GM18517 (cell line): ENCODE measurements around the gene RALY.

Source experiments
- ATAC-seq: cut with Tn5 transposase; IDR thresholded peaks from one replicate; pipeline ENCODE4 v1.9.1; 2021; ENCODE audit warnings: mild to moderate bottlenecking, moderate library complexity; ENCODE audit not compliant: unreplicated experiment

The RALY gene

DNA sequence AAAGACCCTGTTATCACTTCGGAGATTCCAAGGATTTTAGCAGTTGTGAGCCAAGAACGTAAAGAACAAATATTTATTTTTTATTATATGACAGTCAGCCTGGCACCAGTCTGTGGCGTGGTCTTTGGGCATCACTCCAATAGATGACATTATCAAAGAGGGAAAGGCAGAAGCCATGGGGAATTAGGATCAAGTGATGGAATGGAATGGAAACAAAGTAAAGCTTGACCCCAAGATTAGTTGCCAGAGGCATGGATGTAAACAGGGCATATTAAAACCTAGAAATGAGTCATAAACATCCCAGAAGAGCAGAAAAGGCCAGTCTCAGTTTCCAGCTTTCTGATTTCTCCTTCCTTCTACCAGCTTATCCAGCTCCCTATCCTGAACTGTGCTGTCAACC, 106.9 kb downstream of the RALY start:
- ATAC-seq, result no peak

DNA sequence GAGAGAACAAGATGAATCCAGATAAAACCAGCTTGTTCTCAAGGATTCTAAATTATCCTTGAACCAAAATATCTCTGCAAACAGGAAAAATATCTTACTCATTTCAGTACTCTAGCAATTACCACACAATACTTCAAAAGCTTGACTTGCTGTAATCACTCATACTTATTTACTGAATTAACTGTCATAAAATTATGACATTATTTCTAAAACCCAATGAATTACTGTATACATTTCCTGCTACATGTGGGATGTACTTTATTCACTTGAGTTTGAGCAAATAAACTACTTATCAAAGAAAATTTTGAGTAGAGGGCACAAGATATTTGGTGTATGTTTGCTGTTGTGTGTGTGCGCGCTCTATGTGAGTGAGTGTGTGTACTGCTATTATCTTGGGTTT, 108.6 kb downstream of the RALY start:
- ATAC-seq, result no peak

DNA sequence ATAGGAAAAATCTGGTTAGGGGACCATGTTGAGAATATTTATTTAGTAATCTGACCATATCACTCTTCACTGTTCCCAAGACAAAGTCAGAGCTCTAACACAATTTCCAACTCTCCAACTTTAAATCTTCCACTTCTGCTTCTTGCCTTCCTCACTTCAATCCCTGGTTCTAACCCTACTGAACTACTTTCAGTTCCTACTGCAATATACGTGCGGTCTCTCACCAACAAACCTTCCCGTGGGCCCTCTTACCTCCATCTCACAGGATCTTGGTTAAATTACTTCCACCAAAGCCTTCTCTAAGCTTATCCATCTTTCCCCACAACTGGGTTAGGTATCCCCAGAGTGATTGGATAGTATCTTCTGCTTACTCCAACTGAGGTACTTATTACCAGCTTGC, 110.3 kb downstream of the RALY start:
- ATAC-seq, result no peak

DNA sequence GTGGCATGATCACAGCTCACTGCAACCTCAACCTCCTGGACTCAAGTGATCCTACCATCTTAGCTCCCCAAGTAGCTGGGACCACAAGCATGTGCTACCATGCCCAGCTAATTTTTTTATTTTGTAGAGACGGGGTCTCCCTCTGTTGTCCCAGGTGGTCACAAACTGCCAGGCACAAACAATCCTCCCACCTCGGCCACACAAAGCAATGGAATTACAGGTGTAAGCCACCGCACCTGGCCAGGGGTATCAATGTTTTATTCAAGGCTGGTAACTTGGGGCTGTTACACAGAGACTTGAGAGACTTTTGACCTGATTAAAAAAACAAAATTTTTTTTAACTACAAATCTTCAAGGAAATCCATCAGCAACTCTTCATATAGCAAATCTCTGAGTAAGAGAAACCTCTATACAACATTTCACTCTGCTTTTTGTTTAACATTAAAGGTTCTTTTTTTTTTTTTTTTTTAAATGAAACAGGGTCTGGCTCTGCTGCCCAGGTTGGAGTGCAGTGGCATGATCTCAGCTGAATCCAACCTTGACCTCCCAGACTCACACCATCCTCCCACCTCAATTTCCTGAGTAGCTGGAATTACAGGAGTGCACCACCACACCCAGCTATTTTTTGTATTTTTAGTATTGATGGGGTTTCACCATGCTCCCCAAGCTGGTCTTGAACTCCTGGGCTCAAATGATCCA, 112.4 kb downstream of the RALY start:
- no peak for ATAC-seq

DNA sequence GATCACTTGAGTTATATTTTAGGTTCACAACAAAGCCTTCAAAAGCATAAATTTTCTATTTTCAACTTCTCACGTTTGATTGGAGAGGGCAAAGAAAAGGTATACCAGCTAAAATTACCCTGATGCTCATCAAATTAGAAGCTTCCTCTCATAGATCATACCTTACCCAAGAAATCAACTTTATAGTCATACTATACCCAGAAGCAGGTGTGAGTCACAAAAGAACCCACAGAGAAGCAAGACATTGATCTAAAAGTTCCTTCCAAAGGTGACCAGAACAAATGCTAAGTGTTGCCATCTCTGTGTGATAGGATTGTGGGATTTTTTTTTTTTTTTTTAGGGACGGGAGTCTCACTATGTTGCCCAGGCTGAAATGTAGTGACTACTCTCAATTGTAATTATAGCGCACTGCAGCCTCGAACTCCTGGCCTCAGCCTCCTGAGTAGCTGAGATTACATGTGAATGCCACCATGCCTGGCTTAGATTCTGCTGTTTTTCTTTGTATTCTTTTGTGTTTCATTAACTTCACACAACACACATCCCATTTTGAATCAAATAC, 115.0 kb downstream of the RALY start:
- no peak for ATAC-seq

DNA sequence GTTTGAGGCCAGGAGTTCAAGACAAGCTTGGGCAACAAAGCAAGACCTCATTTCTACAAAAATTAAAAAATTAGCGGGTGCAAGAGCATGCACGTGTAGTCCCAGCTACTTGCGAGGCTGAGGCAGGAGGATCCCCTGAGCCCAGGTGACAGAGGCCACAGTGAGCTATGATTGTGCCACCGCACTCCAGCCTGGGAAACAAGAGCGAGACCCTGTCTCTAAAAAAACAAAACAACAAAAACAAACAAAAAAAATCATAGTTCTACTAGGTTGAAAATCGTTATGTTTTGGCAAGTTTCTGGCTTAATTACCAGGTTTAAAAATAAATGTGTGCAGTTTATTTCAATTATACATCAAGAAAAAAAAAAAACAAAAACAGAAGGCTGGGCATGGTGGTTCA, 115.7 kb downstream of the RALY start:
- ATAC-seq, result no peak

DNA sequence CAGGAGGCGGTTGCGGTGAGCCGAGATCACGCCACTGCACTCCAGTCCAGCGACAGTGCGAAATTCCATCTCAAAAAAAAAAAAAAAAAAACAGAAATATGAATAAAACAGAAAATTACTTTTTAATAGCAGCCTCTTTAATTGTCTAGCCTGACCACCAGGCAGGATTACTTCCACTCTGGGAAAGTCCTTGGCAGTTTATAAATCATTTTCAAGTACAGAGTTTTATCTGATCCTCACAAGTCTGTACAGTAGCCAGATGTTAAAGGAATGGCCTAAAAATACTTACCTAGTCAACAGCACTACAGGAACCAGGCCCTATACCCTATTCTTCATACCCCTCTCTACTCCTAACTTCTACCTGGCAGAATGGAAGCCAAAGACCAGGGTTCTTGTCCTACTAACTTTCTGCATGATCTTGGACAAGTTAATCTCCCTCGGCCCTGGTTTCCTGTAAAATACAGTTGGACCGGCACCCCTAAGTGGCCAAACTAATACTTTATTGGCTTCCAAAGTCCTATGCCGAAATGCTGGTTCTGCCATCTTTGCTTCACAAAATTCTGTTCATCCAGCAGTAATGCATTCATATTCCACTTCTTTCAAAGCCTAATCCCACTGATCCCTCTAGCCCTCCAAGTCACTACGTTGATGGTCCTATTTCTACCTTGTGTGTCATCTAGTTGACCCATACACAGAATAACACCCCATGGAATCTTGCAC, 116.5 kb downstream of the RALY start:
- ATAC-seq, result no peak

DNA sequence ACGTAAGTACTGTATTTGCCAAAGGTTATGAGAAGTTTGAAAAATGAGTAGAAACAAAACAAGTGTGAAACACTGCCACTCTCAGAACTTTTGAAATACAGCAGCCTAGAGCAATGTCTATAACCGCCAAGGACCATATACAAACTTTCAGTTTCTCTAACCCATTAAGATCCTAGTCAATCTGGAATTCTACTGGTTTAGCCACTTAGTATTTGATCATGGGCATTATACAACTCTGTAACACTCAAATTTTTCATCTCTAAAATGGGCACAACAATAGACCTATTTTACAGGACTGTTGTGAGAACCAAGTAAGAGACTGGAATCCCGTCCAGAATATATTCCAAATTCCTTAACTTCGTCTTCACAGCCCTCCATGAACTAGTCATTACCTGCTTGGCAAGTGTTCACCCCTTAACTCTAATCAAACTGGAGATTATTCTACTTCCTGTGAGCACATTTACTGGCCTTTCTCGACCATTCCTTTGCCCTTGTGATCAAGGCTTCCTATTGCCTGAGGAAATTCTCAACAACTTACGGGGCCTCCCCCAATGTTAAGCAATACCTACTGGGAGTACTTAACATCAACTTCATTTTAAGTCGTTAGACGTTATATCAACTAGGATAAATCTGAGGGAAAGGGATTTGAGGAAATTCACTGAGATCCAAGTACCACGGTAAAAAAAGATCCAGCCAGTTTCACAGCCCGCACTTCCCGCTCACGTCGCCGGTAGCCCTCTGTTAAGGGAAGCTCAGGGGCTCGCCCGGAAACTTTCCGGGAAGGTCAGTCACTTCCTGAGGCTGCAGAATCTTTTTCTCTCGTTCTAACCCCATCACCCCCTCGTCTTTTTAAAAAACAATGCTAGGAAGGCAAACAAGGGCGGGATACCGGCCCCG, 117.3 kb downstream of the RALY start:
- ATAC-seq, result no peak

DNA sequence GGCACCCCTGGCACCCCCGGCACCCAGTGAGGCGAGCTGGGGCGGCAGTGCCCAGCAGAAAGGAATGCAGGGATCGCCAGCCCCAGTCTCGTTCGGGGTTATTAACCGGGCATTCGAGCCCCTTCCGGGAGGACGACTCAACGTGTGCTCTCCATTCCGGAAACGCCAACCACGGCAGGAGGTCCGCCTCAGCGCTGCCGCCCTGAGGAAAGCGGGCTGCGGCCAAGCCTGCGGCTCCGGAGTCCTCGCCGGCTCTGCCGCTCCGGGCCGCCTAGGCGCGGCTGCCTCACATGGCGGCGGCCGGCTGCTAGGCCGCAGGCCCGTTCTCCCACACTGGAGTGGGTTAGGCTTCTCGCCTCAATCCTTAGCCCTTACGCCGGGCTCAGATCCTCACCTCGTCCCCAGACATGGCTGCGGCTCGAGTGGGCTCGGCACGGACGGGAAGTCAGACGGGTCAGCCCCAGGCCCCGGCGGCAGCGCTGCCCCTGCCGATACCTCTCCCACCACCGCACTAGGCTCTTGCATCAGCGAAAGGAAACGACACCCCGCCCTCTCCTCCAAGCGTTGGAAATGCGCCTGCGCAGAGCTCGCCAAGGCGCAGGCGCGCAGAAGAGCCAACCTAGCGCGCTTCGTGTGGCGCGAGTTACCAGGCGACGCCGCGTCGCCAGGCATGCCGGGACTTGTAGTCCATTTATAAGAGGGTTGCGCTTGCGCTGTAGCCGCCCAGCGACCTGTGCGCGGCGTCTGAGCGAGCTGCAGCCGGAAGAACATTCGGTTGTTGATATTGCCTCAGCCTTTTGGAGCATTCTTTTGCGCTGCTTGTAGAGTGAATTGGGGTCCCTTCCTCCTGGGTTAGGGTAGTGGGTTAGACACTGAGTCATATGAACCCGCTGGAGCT, 118.2 kb downstream of the RALY start, which contains the start of gene EIF2S2:
EIF2S2 (minus strand) TSS at position 542 of the 898 bp plus-strand sequence; CDS start at position 409, 133 bp downstream.
- peak; percentile 92 for ATAC-seq

DNA sequence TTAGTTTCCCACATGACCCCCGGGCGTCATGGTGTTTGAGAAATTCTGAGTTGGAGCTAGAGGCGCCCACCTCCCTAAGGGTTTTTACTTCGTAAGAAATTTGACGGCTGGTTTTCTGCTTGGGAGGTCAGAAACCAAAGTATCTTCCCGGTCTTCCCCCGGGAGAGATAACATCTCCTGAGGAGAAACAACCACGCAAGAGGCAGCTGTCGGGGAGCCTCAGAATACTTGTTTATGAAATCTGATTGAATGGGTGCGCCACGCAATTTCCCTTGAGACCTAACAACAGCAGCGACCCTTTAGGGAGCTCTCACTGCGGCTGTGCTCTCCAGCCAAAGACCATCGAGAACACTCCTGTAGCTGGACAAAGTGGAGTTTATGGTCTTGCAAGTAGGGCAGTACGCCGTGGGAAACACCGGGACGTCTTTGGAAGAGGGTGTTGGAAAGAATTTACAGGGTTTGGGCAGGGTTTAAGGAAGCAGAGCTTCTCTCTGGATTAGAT, 118.9 kb downstream of the RALY start:
- no peak for ATAC-seq

DNA sequence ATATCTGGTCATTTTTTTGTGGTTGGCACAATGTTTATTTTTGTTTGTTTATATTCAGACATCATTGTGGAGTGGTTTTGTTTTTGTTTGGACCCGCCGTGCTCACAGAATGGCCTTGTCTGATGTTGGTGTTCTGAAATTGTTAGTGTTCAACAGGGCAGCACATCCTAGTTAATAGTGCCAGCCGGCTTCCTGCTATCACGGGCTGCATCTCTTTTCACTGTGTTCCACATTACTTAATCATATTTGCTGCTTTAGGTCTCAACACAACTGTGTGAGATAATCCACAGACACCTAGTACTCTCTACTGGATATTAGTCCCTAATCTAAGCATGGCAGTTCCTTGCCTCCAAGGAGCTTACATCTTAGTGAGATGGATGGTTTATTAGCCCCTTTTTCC, 121.1 kb downstream of the RALY start:
- ATAC-seq, result no peak

DNA sequence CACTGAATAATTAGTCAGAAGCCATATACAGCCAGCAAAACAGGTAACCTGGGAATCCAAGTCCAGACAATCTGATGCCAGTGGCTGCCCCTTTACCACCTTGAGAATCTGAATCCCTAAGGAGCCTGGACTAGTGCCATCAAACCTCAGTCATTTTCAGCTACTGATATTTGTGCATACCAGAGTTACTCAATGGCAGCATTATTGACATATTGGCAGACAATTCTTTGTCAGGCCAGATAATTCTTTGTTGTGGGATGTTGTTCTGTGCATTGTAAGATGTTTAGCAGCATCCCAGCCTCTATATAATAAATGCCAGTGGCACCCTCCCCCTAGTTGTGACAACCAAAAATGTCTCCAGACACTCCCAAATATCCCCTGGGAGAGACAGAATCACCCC, 121.5 kb downstream of the RALY start:
- no peak for ATAC-seq

DNA sequence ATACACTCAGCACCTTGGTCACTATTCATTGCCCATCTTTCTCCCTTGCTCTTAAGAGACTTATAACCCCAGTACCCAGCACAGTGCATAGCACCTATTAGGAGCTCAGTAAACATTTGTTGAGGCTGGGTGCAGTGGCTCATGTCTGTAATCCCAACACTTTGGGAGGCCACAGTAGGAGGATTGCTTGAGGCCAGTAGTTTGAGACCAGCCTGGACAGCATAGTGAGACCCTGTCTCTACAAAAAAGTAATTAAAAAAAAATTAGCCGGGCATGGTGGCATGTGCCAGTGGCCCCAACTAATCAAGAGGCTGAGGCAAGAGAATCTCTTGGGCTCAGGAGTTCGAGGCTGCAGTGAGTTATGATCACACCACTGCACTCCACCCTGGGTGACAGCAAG, 126.5 kb downstream of the RALY start:
- ATAC-seq, result no peak

DNA sequence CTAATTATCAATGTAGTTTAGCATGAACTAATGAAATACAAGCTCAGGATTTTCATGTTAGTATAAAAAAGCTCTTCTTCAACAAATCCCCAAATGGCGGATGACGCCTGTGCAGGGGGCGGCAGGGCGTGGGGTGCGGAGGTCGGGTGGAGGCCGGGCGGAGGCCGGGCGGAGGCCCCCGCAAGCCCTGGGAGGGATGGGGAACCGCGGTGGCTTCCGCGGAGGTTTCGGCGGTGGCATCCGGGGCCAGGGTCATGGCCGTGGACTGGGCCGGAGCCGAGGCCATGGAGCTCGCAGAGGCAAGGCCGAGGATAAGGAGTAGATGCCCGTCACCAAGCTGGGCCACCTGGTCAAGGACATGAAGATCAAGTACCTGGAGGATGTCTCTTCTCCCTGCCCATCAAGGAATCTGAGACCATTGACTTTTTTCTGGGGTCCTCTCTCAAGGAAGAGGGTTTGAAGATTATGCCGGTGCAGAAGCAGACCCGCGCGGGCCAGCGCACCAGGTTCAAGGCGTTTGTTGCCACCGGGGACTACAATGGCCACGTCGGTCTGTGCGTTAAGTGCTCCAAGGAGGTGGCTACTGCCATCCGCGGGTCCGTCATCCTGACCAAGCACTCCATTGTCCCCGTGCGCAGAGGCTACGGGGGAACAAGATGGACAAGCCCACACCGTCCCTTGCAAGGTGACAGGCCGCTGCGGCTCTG, 128.7 kb downstream of the RALY start:
- no peak for ATAC-seq

DNA sequence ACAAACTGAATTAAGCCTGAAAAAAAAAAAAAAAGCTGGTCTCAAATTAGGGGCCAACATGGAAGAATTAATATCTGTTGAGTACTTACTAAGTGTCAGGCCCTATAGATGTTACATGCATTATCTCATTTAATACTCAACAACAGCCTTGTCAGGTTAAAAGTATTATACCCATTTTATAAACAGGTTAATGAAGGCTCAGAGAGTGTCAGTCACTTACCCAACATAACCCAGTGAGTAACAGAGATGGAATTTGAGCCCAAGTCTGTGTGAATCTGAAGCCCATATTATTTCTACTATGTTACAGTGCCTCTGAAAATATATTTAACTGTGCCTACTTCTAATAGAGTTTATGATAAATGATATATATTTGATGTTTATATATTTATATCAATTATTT, 129.6 kb downstream of the RALY start:
- ATAC-seq, result no peak

DNA sequence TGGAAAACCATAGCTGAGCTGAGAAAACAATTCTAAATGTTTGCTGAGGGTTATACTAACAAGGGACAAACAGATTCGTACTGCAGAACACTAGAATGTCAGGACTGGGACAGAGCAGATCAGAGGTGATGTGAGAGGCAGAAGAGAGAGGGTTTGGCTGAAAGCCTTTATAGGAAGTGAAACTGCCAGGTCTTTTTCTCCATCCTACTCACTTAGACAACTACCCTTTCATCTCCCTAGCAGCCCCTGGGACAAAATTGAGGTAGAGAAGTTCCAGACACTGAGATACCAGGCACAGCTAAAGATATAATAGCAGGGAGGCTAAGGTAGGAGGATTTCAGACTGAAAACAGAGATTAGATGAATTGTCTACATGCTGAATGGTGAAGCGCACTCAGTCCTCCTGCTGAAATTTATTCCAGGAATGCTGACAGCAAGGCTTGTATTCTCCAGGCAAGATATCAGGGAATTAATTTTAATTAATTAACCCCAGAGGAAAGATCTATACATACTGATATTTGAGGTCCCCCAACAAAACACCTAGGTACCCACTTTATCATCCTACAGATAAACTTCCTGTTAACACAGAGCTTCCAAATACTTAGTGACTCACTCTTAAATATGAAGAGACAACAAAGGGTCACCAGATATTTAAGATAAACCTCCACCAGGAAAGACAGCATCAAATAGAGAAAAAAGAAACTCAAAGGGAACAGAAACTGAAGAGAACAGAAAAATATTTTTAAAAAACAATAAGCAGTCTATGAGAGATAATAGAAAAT, 130.9 kb downstream of the RALY start:
- no peak for ATAC-seq

DNA sequence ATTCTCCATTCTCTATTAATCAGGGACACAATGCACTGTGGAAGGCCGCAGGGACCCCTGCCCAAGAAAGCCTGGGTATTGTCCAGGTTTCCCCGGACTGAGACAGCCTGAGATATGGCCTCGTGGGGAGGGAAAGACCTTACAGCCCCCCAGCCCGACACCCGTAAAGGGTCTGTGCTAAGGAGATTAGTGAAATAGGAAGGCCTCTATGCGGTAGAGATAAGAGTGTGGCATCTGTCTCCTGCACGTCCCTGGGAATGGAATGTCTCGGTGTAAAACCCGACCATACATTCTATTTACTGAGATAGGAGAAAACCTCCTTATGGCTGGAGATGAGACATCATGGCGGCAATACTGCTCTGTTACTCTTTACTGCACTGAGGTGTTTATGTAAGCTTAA, 134.1 kb downstream of the RALY start:
- no peak for ATAC-seq

DNA sequence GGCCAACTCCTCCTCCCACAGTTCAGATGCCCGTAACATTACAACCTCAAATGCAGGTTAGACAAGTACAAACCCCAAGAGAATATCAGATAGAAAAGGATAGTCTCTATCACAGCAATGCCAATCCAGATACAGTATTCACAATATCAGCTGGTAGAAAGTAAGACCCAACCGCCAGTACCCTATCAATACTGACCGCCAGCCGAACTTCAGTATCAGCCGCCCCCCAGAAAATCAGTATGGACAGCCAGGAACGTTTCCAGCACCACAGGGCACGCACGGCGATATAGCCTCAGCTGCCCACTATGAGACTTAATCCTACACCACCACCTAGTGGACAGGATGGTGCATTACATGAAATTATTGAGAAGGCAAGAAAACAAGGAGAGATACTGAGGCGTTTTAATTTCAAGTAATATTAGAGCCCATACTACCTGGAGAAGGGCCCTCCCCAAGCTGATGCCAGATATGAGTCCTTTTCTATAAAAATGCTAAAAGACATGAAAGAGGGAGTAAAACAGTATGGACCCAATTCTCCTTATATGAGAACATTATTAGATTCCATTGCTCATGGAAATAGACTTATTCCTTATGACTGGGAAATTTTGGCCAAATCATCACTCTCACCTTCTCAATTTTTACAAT, 135.9 kb downstream of the RALY start:
- no peak for ATAC-seq
